Right lung (tissue), 5 donors: ENCODE measurements around the gene DCHS1. TPM values are rescaled to one million over a fixed set of nuclear protein-coding genes. Genes with fewer than 3 reads are reported as not detected.

Source experiments
- DNase-seq, 2 donors: peaks; one replicate each; pipeline ENCODE4 v3.0.0-alpha.2; 2013
- polyA plus RNA-seq, 5 donors: library from polyadenylated mRNA; unstranded; fragments of 120-200 nt; gene quantifications; one replicate each; pipeline versions ENCODE4 v1.2.1 to v1.2.3, GENCODE V29; 2013; ENCODE audit warnings: inconsistent platforms in 1 of 5, low replicate concordance in 1 of 5; ENCODE audit not compliant: insufficient read length in 5 of 5, insufficient read depth in 1 of 5

Gene DCHS1
- polyA plus RNA-seq, 5 donors = 27.5 to 41.3 (median 35.1) TPM

DNA sequence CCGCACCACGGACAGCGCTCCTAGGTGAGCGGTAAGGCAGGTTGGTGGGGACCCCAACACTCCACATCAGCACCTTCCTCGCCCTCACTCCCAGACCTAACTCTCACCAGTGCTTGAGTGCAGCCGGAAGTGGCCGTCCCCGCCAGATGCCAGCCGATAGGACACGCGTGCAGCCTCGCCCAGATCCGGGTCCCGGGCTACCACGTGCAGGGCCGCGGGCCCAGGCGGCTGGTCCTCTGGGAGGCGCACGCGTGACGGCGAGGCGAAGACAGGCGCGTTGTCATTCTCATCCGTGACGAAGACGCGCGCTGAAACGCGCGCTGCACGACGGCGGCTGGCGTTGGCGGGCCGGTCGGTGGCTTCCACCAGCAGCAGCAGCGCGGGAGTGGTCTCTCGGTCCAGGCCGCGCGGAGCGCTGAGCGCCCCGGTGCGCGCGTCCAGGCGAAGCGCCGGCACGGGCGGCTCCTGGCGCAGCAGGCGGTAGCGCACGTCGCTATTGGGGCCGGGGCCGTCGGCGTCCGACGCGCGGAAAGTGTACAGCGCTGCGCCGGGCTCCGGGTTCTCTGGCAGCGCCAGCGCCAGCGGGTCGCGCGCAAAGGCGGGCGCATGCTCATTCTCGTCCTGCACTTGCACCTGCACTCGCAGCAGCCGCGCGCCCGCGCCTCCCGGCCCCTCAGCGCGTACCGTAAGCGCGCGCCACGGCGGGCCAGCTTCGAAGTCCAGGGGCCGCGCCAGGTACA lies 25.5 kb downstream of the DCHS1 start:
- DNase-seq = no peak

DNA sequence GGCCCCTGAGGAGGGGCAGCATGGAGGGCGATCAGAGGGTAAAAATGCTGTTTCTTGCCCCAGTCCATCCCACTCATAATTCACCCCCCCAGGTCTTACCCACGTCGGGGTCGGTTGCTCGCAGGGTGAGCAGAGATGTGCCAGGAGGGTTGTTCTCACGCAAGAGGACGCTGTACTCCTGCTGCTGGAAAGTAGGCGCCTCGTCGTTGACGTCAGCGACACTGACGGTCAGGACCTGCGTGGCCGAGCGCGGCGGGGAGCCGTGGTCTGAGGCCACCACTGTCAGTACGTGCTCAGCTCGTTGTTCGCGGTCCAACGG lies 26.1 kb downstream of the DCHS1 start:
- DNase-seq = no peak

- DNase-seq = no peak
These were observed 27.1 kb downstream of the DCHS1 start for GRCh38 chr11:6628526-6628925.

- no peak for DNase-seq
These were observed 27.8 kb downstream of the DCHS1 start for GRCh38 chr11:6627762-6628241.

DNA sequence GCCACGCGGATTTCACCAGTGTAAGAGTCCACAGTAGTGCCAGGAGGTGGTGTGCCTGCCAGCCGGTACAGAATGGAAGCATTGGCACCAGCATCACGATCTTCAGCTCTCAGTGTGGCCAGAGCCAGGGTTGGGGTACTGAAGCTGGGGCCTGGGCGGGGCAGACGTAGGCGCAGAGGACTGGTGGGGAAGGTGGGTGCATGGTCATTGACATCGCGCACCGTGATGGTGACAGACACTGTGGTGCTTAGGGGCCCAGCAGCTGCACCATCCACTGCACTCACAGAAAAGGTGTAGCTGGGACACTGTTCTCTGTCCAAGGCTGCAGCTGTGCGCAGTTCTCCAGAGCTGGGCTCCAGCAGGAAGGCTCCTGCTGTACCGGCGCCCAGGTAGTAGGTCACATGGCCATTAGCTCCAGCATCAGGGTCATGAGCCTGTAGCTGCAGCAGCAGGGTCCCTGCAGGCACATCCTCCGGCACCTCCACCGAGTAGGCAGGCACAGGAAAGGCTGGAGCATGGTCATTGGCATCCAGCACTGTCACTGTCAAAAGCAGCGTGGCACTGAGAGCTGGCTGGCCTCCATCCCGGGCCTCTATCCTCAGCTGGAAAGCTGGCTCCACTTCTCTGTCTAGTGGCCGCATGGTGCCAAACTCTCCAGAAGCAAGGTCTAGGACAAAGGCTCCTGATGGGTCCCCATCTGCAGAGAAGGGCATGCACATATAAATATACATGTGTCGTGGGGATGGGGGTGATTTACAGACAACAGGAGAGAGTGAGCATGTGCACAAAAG lies 28.4 kb downstream of the DCHS1 start:
- no peak for DNase-seq

DNA sequence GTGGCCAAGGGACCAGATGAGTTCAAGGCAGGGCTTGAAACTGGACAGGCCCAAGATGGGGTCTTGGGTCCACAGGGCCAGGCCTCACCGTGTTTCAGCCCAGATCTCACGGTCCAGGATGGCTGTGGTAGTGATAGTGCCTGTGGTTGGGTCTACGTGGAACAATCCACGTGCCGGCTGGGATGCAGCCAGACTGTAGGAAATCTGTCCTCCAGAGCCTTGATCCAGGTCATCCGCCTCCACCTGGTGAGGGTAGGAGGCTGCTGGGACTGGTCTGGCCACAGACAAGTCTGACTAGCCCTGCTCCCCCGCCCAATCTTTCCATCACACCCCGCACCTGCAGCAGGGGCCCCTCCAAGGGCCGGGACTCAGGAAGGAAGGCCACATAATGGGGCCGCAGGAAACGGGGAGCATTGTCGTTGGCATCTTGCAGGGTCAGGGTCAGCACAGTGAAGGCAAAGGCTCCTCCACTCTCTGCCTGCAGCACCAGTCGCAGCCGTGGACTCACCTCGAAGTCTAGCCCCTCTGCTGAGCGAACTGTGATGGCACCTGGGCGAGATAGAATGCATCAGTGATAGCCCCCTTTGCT lies 29.7 kb downstream of the DCHS1 start:
- DNase-seq = no peak

DNA sequence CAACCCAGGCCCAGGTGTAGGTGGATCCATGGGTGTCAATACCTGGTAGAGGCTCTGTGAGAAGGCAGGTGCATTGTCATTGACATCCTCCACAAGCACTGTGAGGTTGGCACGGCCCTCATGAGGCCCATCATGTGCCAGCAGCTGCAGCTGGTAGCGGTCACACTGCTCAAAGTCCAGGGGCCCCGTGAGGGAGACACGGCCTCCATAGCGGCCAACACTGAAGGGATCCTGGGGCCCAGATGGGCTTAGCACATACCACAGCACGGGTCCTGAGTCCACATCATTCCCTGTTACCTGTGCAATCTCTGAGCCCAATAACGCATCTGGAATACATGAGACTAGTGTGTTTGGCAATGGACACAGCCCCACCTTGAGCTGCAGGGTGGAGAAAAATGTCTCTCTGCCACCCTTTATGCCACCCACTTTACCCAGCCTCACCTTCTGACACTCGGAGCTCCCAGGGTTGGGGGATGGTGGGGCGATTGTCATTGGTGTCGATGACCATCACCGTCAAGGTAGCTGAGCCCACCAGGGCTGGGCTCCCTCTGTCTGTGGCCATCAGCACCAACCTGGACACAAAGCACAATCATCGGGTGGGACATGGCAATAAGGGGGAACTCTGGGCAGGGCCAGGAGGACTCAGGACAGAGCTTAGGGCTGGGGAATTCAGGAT lies 30.3 kb downstream of the DCHS1 start:
- DNase-seq = no peak

- no peak for DNase-seq
These were observed 31.9 kb downstream of the DCHS1 start for GRCh38 chr11:6623391-6624363.

GRCh38 chr11:6622261-6623171 lies 33.1 kb downstream of the DCHS1 start:
- no peak for DNase-seq

DNA sequence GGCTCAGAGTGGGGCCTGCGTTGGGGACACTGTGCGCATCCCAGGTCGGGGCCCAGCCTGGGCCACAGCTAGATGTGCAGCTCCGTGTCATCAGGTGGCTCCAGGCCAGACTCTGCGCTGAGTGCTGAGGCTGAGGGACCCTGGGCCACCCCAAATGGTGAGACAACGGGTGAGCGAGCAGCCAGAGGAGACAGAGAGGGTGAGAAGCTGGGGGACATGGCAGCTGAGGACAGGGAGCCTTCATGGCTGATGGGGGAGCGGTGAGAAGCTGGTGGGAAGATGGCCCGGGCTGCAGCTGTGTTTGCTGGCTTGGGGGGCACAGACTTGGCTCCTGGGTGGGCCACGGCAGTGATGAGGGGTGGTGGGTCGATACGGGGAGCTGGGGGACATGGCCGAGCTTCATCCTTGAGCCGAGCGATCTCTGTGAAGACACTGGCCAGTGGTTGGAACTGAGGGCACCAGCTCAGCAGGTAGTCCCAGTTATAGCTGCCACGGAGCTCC lies 33.8 kb downstream of the DCHS1 start:
- no peak for DNase-seq

DNA sequence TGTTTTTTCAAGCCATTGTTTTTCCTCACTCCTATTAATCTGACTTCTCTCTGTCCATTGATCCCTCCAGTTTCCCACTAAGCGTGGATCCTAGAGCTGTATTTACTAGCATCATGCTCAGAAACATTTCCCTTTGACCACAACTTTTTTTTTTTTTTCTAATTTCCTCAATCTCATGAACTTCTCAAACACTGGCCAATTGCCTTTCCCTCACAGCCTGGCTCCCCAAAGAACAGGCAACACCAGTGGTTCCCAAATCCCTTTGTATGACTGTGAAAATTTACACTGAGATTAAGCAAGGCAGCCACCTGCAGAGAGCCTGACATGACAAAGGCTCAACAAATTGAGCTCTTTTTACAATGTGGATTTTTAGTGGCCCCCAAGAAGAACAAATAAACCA lies 35.0 kb downstream of the DCHS1 start:
- no peak for DNase-seq

DNA sequence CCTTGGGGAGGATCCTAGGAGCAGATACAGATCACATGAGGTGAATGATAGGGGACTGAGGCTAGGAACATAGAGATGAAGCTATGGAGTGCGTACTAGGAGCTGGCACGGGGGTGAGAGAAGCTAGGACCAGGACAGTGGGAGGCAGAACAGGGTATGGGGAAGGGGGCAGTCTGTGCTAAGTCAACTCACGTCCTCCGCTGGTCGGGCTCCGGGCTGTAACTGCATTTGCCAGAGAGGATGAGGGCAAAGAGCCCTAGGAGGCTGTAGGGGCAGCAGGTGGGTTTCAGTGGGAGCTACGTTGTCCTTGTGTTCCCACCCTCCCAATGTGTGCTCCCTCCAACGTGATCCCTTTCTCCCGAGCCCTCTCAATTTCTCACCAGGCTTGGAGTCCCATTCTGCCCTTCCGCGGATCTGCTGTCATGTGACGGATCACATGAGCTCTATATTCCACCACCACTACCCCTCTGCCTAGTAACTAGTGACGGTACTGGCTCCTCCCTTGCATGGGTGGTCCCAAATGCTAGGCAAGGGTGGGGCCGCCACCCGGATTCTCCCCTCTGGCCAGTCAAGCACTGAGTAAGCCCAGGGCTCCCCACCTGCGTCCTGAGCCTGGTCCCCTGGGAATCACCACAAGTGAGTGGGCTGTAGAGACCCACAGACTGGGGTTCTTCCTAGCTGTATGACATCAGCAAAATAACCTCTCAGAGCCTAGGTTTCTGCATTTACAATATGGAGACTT lies 36.4 kb downstream of the DCHS1 start, which contains the start of gene TPP1:
Gene TPP1 (minus strand): TSS at position 419 of the 742 bp plus-strand sequence. CDS start 22 bp downstream, at position 397.
- peak; percentile 90 to 94 for DNase-seq

DNA sequence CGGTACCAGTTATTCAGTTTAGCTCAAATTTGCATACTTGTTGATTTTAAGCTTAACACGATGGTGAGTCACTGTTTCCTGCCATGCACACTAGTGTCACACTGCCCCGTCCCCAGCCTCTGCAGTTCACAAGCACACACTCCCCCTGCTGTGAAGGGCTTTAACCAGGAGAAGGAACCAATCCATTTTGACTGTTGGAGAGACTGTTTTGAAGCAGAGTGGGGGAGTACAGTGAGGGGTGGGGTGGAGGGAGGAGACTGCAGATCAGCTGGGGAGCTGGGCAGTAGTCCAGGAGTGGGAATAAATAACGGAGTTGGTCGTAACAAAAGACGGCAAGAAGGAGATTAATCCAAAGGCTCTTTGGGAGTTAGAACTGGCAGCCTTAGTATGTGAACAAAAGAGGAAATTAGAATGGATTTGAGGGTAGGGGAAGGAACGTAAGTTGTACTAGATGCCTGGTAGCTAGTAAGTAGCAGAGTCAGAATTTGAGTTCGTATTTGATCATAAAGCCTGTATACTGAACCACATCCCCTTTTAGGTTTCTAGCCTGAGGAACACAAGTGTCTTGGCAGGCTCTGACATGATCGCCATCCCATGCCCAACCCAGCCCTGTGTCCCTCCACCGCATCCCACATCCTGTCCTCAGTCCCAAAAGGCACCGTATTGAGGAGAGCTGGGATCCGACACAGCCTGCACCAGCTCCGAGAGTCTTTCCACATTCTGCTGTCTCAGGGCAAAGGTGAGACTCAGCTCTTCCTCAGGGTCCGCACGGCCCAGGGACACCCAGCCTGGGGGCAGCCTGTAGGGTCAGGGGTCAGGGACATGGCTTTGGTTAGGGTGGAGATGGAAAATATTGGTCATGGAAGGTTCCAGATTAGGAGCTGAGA lies 37.2 kb downstream of the DCHS1 start:
- DNase-seq = peak; percentile 32 to 57

DNA sequence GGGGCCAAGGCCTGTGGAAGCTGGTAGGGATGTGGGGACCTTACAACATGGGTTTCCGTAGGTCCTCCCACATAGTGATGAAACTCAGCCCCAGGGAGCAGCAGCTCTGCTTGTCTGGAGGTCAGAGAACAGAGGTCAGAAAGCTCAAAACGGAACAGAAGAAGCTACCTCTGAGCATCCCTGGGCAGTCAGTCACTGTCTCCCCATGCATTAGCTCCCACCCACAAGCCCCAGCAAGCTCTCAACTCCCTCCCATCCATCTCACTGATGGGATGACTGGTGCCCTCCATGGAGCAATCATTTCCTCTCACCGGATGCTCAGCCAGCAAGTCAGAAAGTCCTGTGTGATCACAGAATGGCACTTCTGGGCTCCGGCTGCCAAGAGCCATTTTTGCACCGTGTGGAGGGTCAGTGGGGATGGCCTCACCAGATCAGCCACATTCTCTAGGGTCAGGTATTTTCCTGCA lies 38.3 kb downstream of the DCHS1 start:
- DNase-seq = no peak

DNA sequence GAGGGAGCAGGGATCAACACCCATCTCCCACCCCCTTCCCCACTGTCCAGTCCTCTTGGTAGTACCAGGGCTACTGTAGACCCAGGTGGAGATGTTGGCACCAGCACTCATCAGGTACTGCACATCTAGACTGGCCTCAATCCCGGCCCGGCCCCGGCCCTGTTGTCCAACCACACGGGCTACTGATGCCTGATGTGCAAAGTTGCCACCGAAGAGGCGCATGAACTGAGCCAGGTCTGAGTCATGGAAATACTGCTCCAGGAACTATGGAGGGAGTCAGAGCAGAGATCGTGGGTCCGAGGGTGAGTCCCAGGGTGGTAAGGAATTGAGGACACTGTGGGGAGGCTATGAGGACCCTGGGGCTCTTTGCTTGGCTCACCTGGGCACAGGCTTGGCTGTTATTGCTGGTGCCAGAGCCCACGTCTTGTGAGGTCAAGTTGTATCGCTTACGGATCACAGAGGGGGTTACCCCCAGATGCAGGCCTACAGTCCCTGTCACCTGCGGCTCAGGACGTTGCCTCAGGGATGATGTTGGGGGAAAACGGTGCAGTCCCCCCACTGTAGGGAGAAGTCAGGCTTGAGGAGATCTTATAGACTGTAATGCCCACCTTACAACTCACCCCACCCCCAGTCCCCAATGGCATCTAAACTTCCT lies 38.9 kb downstream of the DCHS1 start:
- DNase-seq = no peak

GRCh38 chr11:6615882-6616585 lies 39.6 kb downstream of the DCHS1 start:
- DNase-seq = no peak
